H9 (cell line): ENCODE results near the gene KRTAP10-9. TPM values are rescaled to one million over a fixed set of nuclear protein-coding genes. Genes with fewer than 3 reads are reported as not detected.

Experiments used
- DNase-seq: peaks from one replicate; pipeline ENCODE4 v3.0.0-alpha.2; 2017
- H2AFZ ChIP-seq: one replicate; pipeline ENCODE4 v1.6.1; 2013; ENCODE audit warnings: mild to moderate bottlenecking, low read length, control low read depth, moderate library complexity
- H2AK5ac ChIP-seq: 2 replicates; pipeline ENCODE4 v1.6.1; 2013; ENCODE audit warnings: low read length, control low read depth, mixed read lengths; ENCODE audit not compliant: insufficient read length
- H2BK120ac ChIP-seq: one replicate; pipeline ENCODE4 v1.6.1; 2013; ENCODE audit warnings: low read depth, mild to moderate bottlenecking, low read length, control low read depth, inconsistent platforms; ENCODE audit not compliant: poor library complexity, severe bottlenecking
- H2BK12ac ChIP-seq: 2 replicates; pipeline ENCODE4 v1.6.1; 2013; ENCODE audit warnings: low read length, control low read depth, mixed read lengths, low read depth; ENCODE audit not compliant: insufficient read length
- H2BK15ac ChIP-seq: 2 replicates; pipeline ENCODE4 v1.6.1; 2013; ENCODE audit warnings: low read depth, low read length, control low read depth
- H2BK20ac ChIP-seq: one replicate; pipeline ENCODE4 v1.6.1; 2013; ENCODE audit warnings: low read depth, mild to moderate bottlenecking, low read length, control low read depth, inconsistent platforms; ENCODE audit not compliant: poor library complexity, severe bottlenecking
- H2BK5ac ChIP-seq: 2 replicates; pipeline ENCODE4 v1.6.1; 2013; ENCODE audit warnings: low read length, control low read depth, mixed read lengths; ENCODE audit not compliant: insufficient read length
- H3K14ac ChIP-seq: 2 replicates; pipeline ENCODE4 v1.6.1; 2013; ENCODE audit warnings: low read length, control low read depth; ENCODE audit not compliant: insufficient read depth
- H3K18ac ChIP-seq: 2 replicates; pipeline ENCODE4 v1.6.1; 2013; ENCODE audit warnings: low read depth, mild to moderate bottlenecking, mixed read lengths, low read length, control low read depth; ENCODE audit not compliant: insufficient read length
- H3K23ac ChIP-seq: 2 replicates; pipeline ENCODE4 v1.6.1; 2013; ENCODE audit warnings: low read length, control low read depth, mixed read lengths, low read depth; ENCODE audit not compliant: insufficient read length
- H3K23me2 ChIP-seq: 2 replicates; pipeline ENCODE4 v1.6.1; 2013; ENCODE audit warnings: low read depth, mild to moderate bottlenecking, mixed read lengths, low read length, control low read depth; ENCODE audit not compliant: insufficient read length, poor library complexity, severe bottlenecking
- H3K27ac ChIP-seq: 2 replicates; pipeline ENCODE4 v1.5.1; 2013; ENCODE audit warnings: low read length, control low read depth, mixed read lengths, low read depth; ENCODE audit not compliant: insufficient read length
- H3K27me3 ChIP-seq: 2 replicates; pipeline ENCODE4 v1.6.1; 2013; ENCODE audit warnings: low read length, control low read depth, inconsistent platforms; ENCODE audit not compliant: insufficient read depth
- H3K4ac ChIP-seq: 2 replicates; pipeline ENCODE4 v1.6.1; 2013; ENCODE audit warnings: low read depth, mild to moderate bottlenecking, control low read depth, inconsistent platforms, low read length, moderate library complexity
- H3K4me1 ChIP-seq: 2 replicates; pipeline ENCODE4 v1.6.1; 2013; ENCODE audit warnings: low read length, control low read depth, inconsistent platforms; ENCODE audit not compliant: insufficient read depth
- H3K4me2 ChIP-seq: 2 replicates; pipeline ENCODE4 v1.6.1; 2013; ENCODE audit warnings: low read length, control low read depth, mixed read lengths; ENCODE audit not compliant: insufficient read length, insufficient read depth
- H3K56ac ChIP-seq: 2 replicates; pipeline ENCODE4 v1.6.1; 2013; ENCODE audit warnings: low read depth, mild to moderate bottlenecking, mixed read lengths, low read length, control low read depth; ENCODE audit not compliant: insufficient read length
- H3K79me1 ChIP-seq: 2 replicates; pipeline ENCODE4 v1.6.1; 2013; ENCODE audit warnings: low read depth, mild to moderate bottlenecking, moderate library complexity, low read length, control low read depth, inconsistent platforms; ENCODE audit not compliant: insufficient read depth, poor library complexity, severe bottlenecking
- H3K79me2 ChIP-seq: 2 replicates; pipeline ENCODE4 v1.6.1; 2013; ENCODE audit warnings: low read length, control low read depth, inconsistent platforms; ENCODE audit not compliant: insufficient read depth
- H3K9ac ChIP-seq: 2 replicates; pipeline ENCODE4 v1.6.1; 2013; ENCODE audit warnings: low read length, control low read depth, mixed read lengths; ENCODE audit not compliant: insufficient read length; ENCODE audit errors: extremely low read depth
- H3K9me3 ChIP-seq: one replicate; pipeline ENCODE4 v1.6.1; 2013; ENCODE audit warnings: low read depth, low read length, inconsistent platforms; ENCODE audit not compliant: control insufficient read depth
- H3T11ph ChIP-seq: one replicate; pipeline ENCODE4 v1.6.1; 2013; ENCODE audit warnings: mild to moderate bottlenecking, low read length, control low read depth, inconsistent platforms
- H4K20me1 ChIP-seq: one replicate; pipeline ENCODE4 v1.6.1; 2013; ENCODE audit not compliant: control insufficient read depth, insufficient read length, insufficient read depth
- H4K5ac ChIP-seq: 2 replicates; pipeline ENCODE4 v1.6.1; 2013; ENCODE audit warnings: low read depth, mild to moderate bottlenecking, mixed read lengths, low read length, control low read depth; ENCODE audit not compliant: insufficient read length
- H4K8ac ChIP-seq: replicated peaks from 2 replicates; pipeline ENCODE4 v1.6.1; 2013; ENCODE audit warnings: low read length, control low read depth, mixed read lengths, low read depth; ENCODE audit not compliant: insufficient read length
- H4K91ac ChIP-seq: 2 replicates; pipeline ENCODE4 v1.6.1; 2013; ENCODE audit warnings: low read depth, mild to moderate bottlenecking, moderate library complexity, mixed read lengths, low read length, control low read depth; ENCODE audit not compliant: insufficient read length
- H3K27ac Mint-ChIP-seq, 3 experiments: 2 replicates in 2 of 3; 3 replicates in 1 of 3; pipeline ENCODE4 v1.8.0; 2020 to 2021; ENCODE audit warnings: mixed read lengths in 3 of 3, mild to moderate bottlenecking in 1 of 3, moderate library complexity in 1 of 3
- H3K27me3 Mint-ChIP-seq: 2 replicates; pipeline ENCODE4 v1.8.0; 2021; ENCODE audit warnings: low read depth, mild to moderate bottlenecking, moderate library complexity, mixed read lengths
- H3K36me3 Mint-ChIP-seq, 3 experiments: 2 replicates in 2 of 3; 3 replicates in 1 of 3; pipeline ENCODE4 v1.8.0; 2020 to 2021; ENCODE audit warnings: low read depth in 3 of 3, mixed read lengths in 3 of 3; ENCODE audit not compliant: insufficient read depth in 1 of 3
- H3K4me1 Mint-ChIP-seq, 2 experiments: 2 replicates each; pipeline ENCODE4 v1.8.0; 2020; ENCODE audit warnings: mixed read lengths in 2 of 2
- H3K4me3 Mint-ChIP-seq, 2 experiments: 2 replicates in 1 of 2; 3 replicates in 1 of 2; pipeline ENCODE4 v1.8.0; 2020 to 2021; ENCODE audit warnings: mild to moderate bottlenecking in 2 of 2, mixed read lengths in 2 of 2, moderate library complexity in 1 of 2
- H3K9me3 Mint-ChIP-seq, 2 experiments: 2 replicates in 1 of 2; 3 replicates in 1 of 2; pipeline ENCODE4 v1.8.0; 2020; ENCODE audit warnings: mild to moderate bottlenecking in 2 of 2, mixed read lengths in 2 of 2, moderate library complexity in 1 of 2
- CTCF ChIP-seq: fragments of 200-600 bp; sonication (generic); conservative IDR thresholded peaks from 3 replicates; pipeline ENCODE4 v1.8.0; 2021; ENCODE audit warnings: antibody characterized with exemption, mild to moderate bottlenecking
- WGBS: extraction: QIAGEN DNeasy Blood & Tissue Kit; methylation state at CpG from one replicate; pipeline ENCODE4 v1.1.7; 2013; ENCODE audit warnings: missing lambda C conversion rate, low lambda C conversion rate, mixed read lengths; ENCODE audit not compliant: insufficient read length; ENCODE audit errors: extremely low coverage; 5-methylcytosine and 5-hydroxymethylcytosine counted together
- total RNA-seq: library from RNA; stranded (reverse); gene quantifications from 2 replicates; pipeline ENCODE4 v1.2.1, GENCODE V29; 2021

Gene KRTAP10-9
- total RNA-seq, 1 experiment from 2014 or later = not detected

- Histone ChIP-seq H3K27me3 (no peaks in the 10 kb centered on the region), H2AFZ (no peak overlapping the region), H3K18ac (no peak overlapping the region), H2BK15ac (no peak overlapping the region; the same call in 1 of the 2 replicates), H2BK12ac (no peak overlapping the region), H2BK5ac (no peak overlapping the region), H2BK20ac (no peak overlapping the region), H3K56ac (no peak overlapping the region), H4K20me1 (no peaks in the 10 kb centered on the region), H3K9ac (no peak overlapping the region), H3K23me2 (no peaks in the 10 kb centered on the region), H2AK5ac (no peak overlapping the region), H3K14ac (no peak overlapping the region), H4K5ac (no peak overlapping the region), H3K79me1 (no peaks in the 10 kb centered on the region), H3K4me1 (no peaks in the 10 kb centered on the region; the same call in 1 of the 2 replicates), H4K8ac (no peak overlapping the region), H2BK120ac (no peak overlapping the region), H3K27ac (no peak overlapping the region), H3K4ac (no peak overlapping the region), H3K79me2 (no peaks in the 10 kb centered on the region), H3K23ac (no peak overlapping the region), H3K9me3 (no peaks in the 10 kb centered on the region), H4K91ac (no peak overlapping the region), H3T11ph (no peak overlapping the region), H3K4me2 (no peak overlapping the region)
- no peak for TF ChIP-seq CTCF
- WGBS = no CpG with 5 or more reads among the region's 13 CpGs
- Mint-ChIP-seq H3K9me3 (peaks cover 3 to 4% of the 10 kb centered on the region in 2 experiments), H3K4me3 (no peak overlapping the region), H3K4me1 (peaks cover 6 to 13% of the 10 kb centered on the region in 2 experiments; a peak in 3 of 4 replicates), H3K36me3 (peaks cover 0 to 6% (median 0%) of the 10 kb centered on the region in 3 experiments; a peak in 3 of 7 replicates), H3K27me3 (peaks cover 25% of the 10 kb centered on the region), H3K27ac (no peak overlapping the region)
- peak; percentile 12 for DNase-seq
Observed at GRCh38 chr21:44677881-44678280, 51.0 kb downstream of the KRTAP10-9 start.

Other genes with a start within 250 kb of the KRTAP10-9 start
- gene LRRC3, start 171.6 kb upstream of the KRTAP10-9 start, total RNA-seq = 2.6 and 3.1 TPM in 2 replicates
- gene KRTAP10-1, start 86.9 kb upstream of the KRTAP10-9 start, total RNA-seq = not detected in 2 replicates
- gene KRTAP10-2, start 75.6 kb upstream of the KRTAP10-9 start, total RNA-seq = not detected in 2 replicates
- not detected in 2 replicates for gene KRTAP10-3, start 68.3 kb upstream of the KRTAP10-9 start, total RNA-seq
- not detected in 2 replicates for gene KRTAP10-4, start 53.4 kb upstream of the KRTAP10-9 start, total RNA-seq
- gene KRTAP10-5, start 46.5 kb upstream of the KRTAP10-9 start, total RNA-seq = not detected in 2 replicates
- not detected in 2 replicates for gene KRTAP10-6, start 34.6 kb upstream of the KRTAP10-9 start, total RNA-seq
- gene KRTAP10-7, start 26.5 kb upstream of the KRTAP10-9 start, total RNA-seq = not detected in 2 replicates
- gene KRTAP10-8, start 15.0 kb upstream of the KRTAP10-9 start, total RNA-seq = not detected in 2 replicates
- gene KRTAP10-10, start 10.3 kb downstream of the KRTAP10-9 start, total RNA-seq = not detected in 2 replicates
- not detected in 2 replicates for gene KRTAP10-11, start 19.3 kb downstream of the KRTAP10-9 start, total RNA-seq
- gene KRTAP12-4, start 27.6 kb downstream of the KRTAP10-9 start, total RNA-seq = not detected in 2 replicates
- not detected in 2 replicates for gene KRTAP12-3, start 30.8 kb downstream of the KRTAP10-9 start, total RNA-seq
- gene KRTAP12-2, start 39.8 kb downstream of the KRTAP10-9 start, total RNA-seq = not detected in 2 replicates
- gene KRTAP12-1, start 55.1 kb downstream of the KRTAP10-9 start, total RNA-seq = not detected in 2 replicates
- gene KRTAP10-12, start 70.1 kb downstream of the KRTAP10-9 start, total RNA-seq = not detected in 2 replicates
- gene TSPEAR, start 84.5 kb downstream of the KRTAP10-9 start, total RNA-seq = 1.2 and 1.3 TPM in 2 replicates
- 106 and 121 TPM in 2 replicates for gene UBE2G2, start 174.7 kb downstream of the KRTAP10-9 start, total RNA-seq
- 82.9 and 85.7 TPM in 2 replicates for gene SUMO3, start 191.0 kb downstream of the KRTAP10-9 start, total RNA-seq
- 107 and 112 TPM in 2 replicates for gene PTTG1IP, start 246.6 kb downstream of the KRTAP10-9 start, total RNA-seq